RWPE1 (cell line): ENCODE measurements around the gene SLC16A6.

ENCODE experiments used
- CTCF ChIA-PET: fragments of 350-600 bp; sonication (Branson Sonifier 250); formaldehyde crosslinking; extraction: SDS; loops from one replicate; lab custom pipeline; 2021; lab: Yijun Ruan, JAX
- POLR2A ChIA-PET: fragments of 400-600 bp; formaldehyde crosslinking; extraction: SDS; loops from one replicate; lab custom pipeline; 2020; ENCODE audit warnings: antibody characterized with exemption; ENCODE audit not compliant: low non-redundant PET; lab: Yijun Ruan, JAX
- DNase-seq: peaks from one replicate; pipeline ENCODE4 v3.0.0; 2012; ENCODE audit warnings: low spot score
- H3K27ac ChIP-seq: fragments of 450-650 bp; 2 replicates; pipeline ENCODE4 v1.5.1; 2017
- CTCF ChIP-seq: fragments of 450-650 bp; conservative IDR thresholded peaks from 2 replicates; pipeline ENCODE4 v1.5.1; 2017; ENCODE audit warnings: low read depth, mild to moderate bottlenecking

The SLC16A6 gene

GRCh38 chr17:68297195-68297594, 6.3 kb upstream of the SLC16A6 start:
- DNase-seq = no peak
- no peak overlapping the region for H3K27ac ChIP-seq

GRCh38 chr17:68296217-68297191, 5.6 kb upstream of the SLC16A6 start:
- no peak for TF ChIP-seq CTCF
- CTCF ChIA-PET = no interaction called here
- POLR2A ChIA-PET = no interaction called here
- DNase-seq = no peak
- H3K27ac ChIP-seq = no peak overlapping the region

More at GRCh38 chr17:68297195-68297594, 6.3 kb upstream of the SLC16A6 start:
- TF ChIP-seq CTCF = no peak
- ChIA-PET CTCF (no interaction called here), POLR2A (no interaction called here)

DNA sequence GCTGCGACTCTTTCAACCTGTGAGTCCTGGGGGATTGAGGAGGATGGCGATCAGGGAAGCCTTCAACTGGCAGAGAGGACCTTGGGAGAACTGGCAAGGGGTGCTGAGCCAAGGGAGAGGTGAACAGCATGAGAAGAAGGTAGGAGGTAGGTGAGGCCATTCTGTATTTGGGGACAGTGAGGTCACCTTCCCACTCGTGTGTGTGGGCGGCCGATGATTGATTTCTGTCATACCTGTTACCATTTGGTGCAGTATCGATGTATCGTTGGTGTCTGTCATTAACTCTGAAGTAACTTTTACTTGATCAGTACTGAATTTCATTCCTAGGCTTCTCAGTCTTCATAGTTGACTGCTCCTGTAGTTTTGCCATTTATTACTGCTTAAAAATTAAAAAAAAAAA, 4.2 kb upstream of the SLC16A6 start:
- no peak for DNase-seq
- ChIA-PET POLR2A (no interaction called here), CTCF (interaction anchor here (0.6 kb wide), 1 partner anchor 203 kb away, joined by 4 read pairs; no protein-coding TSS in a partner anchor)
- TF ChIP-seq CTCF = no peak
- no peak overlapping the region for H3K27ac ChIP-seq

DNA sequence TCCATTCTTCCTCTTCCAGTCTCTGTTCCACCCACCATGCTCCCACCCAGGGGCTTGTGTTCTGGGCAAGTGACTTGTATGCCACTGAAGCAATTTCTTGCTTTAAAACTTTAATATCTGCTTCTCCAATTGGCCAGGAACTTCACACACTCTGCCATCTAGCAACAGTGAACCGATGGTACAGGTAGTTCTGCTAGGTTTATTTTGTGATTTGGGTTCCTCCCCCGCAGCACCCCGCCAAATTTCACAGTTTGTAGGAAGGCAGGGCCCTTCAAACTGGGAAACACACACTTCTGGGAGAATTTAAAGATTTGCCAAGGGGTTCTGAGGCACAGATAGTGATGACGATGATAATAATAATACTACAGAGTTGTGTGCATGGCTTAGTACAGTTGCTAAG, 3.7 kb upstream of the SLC16A6 start:
- POLR2A ChIA-PET = no interaction called here
- no peak for TF ChIP-seq CTCF
- H3K27ac ChIP-seq = no peak overlapping the region
- no peak for DNase-seq
- CTCF ChIA-PET = no interaction called here

DNA sequence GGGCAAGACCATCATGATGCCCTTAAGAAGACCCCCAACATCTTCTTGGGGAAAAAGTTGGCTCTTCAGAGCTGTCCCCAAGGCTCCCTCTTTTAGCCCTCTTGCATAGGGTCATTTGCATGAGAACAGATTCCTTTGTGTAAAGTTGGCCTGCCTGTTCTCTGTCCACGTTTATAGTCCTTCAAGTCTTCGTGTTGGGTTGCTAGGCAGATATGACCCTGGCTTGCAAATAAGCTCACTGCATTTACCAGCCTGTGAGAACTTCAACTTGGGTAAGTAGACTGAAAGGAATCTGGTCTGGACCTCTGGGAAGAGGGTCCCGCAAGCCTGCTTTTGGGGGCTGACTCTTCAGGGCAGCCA, 3.2 kb upstream of the SLC16A6 start:
- no peak for TF ChIP-seq CTCF
- DNase-seq = no peak
- H3K27ac ChIP-seq = no peak overlapping the region
- POLR2A ChIA-PET = no interaction called here
- CTCF ChIA-PET = no interaction called here

- POLR2A ChIA-PET = no interaction called here
- no peak for TF ChIP-seq CTCF
- CTCF ChIA-PET = no interaction called here
- no peak for DNase-seq
- H3K27ac ChIP-seq = no peak overlapping the region
Observed at GRCh38 chr17:68293490-68294195, 2.7 kb upstream of the SLC16A6 start.
